Trophoblast cell (in vitro differentiated cells and primary cell): ENCODE measurements around the gene CES2.
A peak's percentile ranks its signal among the peaks of the same experiment; 100 is the strongest.

Experiments used
- DNase-seq, 2 donors: peaks; one replicate each; pipeline ENCODE4 v3.0.0-alpha.2; 2016
- H2AFZ ChIP-seq: 2 replicates; pipeline ENCODE4 v1.6.1; 2013; ENCODE audit warnings: low read length, moderate library complexity, mild to moderate bottlenecking; ENCODE audit not compliant: insufficient read depth, poor library complexity
- H2AK5ac ChIP-seq: 2 replicates; pipeline ENCODE4 v1.6.1; 2013; ENCODE audit warnings: mild to moderate bottlenecking, low read length
- H2BK120ac ChIP-seq: 2 replicates; pipeline ENCODE4 v1.6.1; 2013; ENCODE audit warnings: low read length, mild to moderate bottlenecking, moderate library complexity; ENCODE audit not compliant: insufficient read depth, poor library complexity
- H2BK12ac ChIP-seq: 2 replicates; pipeline ENCODE4 v1.6.1; 2013; ENCODE audit warnings: mild to moderate bottlenecking, low read length, moderate library complexity
- H2BK5ac ChIP-seq: 2 replicates; pipeline ENCODE4 v1.6.1; 2013; ENCODE audit warnings: low read length, low read depth, moderate library complexity, mild to moderate bottlenecking; ENCODE audit not compliant: poor library complexity
- H3K14ac ChIP-seq: 2 replicates; pipeline ENCODE4 v1.6.1; 2013; ENCODE audit warnings: mild to moderate bottlenecking, low read length
- H3K18ac ChIP-seq: 2 replicates; pipeline ENCODE4 v1.6.1; 2013; ENCODE audit warnings: mild to moderate bottlenecking, low read length
- H3K23ac ChIP-seq: 2 replicates; pipeline ENCODE4 v1.6.1; 2013; ENCODE audit warnings: low read length
- H3K27ac ChIP-seq: 2 replicates; pipeline ENCODE4 v1.5.1; 2013; ENCODE audit warnings: low read depth, mild to moderate bottlenecking, inconsistent platforms, low read length, moderate library complexity
- H3K27me3 ChIP-seq: 2 replicates; pipeline ENCODE4 v1.6.1; 2013; ENCODE audit warnings: inconsistent platforms, mild to moderate bottlenecking, low read length, moderate library complexity; ENCODE audit not compliant: insufficient read depth
- H3K36me3 ChIP-seq, 2 experiments: 1 replicate in 1 of 2; 2 replicates in 1 of 2; pipeline ENCODE4 v1.6.1; 2013; ENCODE audit warnings: low read length in 2 of 2, mild to moderate bottlenecking in 2 of 2, moderate library complexity in 1 of 2; ENCODE audit not compliant: insufficient read depth in 2 of 2, control insufficient read depth in 1 of 2
- H3K4ac ChIP-seq: 2 replicates; pipeline ENCODE4 v1.6.1; 2013; ENCODE audit warnings: low read depth, mild to moderate bottlenecking, low read length, moderate library complexity
- H3K4me1 ChIP-seq, 2 experiments: 1 replicate in 1 of 2; 2 replicates in 1 of 2; pipeline ENCODE4 v1.6.1; 2013; ENCODE audit warnings: low read length in 2 of 2, mild to moderate bottlenecking in 2 of 2, moderate library complexity in 1 of 2; ENCODE audit not compliant: insufficient read depth in 2 of 2, control insufficient read depth in 1 of 2
- H3K4me2 ChIP-seq: 2 replicates; pipeline ENCODE4 v1.6.1; 2013; ENCODE audit warnings: inconsistent platforms, mild to moderate bottlenecking, low read length, moderate library complexity
- H3K4me3 ChIP-seq: 2 replicates; pipeline ENCODE4 v1.5.1; 2013; ENCODE audit warnings: mild to moderate bottlenecking, low read depth, low read length, inconsistent platforms
- H3K79me1 ChIP-seq: one replicate; pipeline ENCODE4 v1.6.1; 2013; ENCODE audit warnings: low read length
- H3K79me2 ChIP-seq: 2 replicates; pipeline ENCODE4 v1.6.1; 2013; ENCODE audit warnings: low read length, mild to moderate bottlenecking; ENCODE audit not compliant: control insufficient read depth, insufficient read depth, poor library complexity
- H3K9ac ChIP-seq: 2 replicates; pipeline ENCODE4 v1.6.1; 2013; ENCODE audit warnings: mild to moderate bottlenecking, low read length
- H3K9me3 ChIP-seq: 2 replicates; pipeline ENCODE4 v1.6.1; 2013; ENCODE audit warnings: low read depth, mild to moderate bottlenecking, control low read depth, inconsistent platforms, low read length; ENCODE audit not compliant: insufficient read depth
- H4K12ac ChIP-seq: 2 replicates; pipeline ENCODE4 v1.6.1; 2013; ENCODE audit warnings: low read depth, mild to moderate bottlenecking, low read length, moderate library complexity
- H4K8ac ChIP-seq: 2 replicates; pipeline ENCODE4 v1.6.1; 2013; ENCODE audit warnings: low read depth, mild to moderate bottlenecking, low read length, moderate library complexity
- H4K91ac ChIP-seq: one replicate; pipeline ENCODE4 v1.6.1; 2013; ENCODE audit warnings: low read depth, mild to moderate bottlenecking, low read length, moderate library complexity
- whole genome bisulfite sequencing: extraction: QIAGEN DNeasy Blood & Tissue Kit; methylation state at CpG from one replicate; pipeline ENCODE4 v1.1.7; 2013; ENCODE audit warnings: missing lambda C conversion rate; ENCODE audit not compliant: insufficient read length, insufficient coverage; ENCODE audit errors: extremely low coverage; 5-methylcytosine and 5-hydroxymethylcytosine counted together

The CES2 gene

DNA sequence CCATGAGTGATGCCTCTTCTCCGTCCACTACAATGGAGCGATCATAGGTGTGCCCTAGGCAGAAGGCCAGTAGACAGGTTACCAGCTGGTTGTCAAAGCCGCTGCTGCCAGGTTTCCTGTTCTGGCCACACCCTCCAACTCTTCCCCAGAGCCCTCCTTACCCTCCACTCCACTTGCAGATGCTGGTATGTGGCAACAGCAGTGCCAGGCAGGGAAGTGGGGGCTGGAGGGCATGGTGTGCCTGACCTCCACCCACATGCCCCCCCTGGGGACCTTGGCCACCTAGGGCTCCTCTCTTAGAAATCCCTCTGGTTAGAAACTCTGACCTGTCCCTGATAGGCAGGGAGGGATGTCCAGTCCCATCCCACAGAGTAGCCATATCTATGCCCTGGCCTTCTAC is 11.4 kb upstream of the CES2 start:
- Histone ChIP-seq H3K79me1 (no peaks in the 10 kb centered on the region), H3K4me3 (no peak overlapping the region), H3K27ac (no peak overlapping the region), H3K36me3 (no peaks in the 10 kb centered on the region), H2AK5ac (no peak overlapping the region), H2AFZ (no peak overlapping the region), H2BK12ac (no peak overlapping the region), H3K9me3 (peaks cover 4% of the 10 kb centered on the region), H3K14ac (no peak overlapping the region), H3K4me2 (no peak overlapping the region), H3K9ac (no peak overlapping the region), H3K23ac (no peak overlapping the region), H3K27me3 (peaks cover 32% of the 10 kb centered on the region), H4K91ac (no peak overlapping the region), H4K12ac (no peak overlapping the region), H4K8ac (no peak overlapping the region), H2BK120ac (no peak overlapping the region), H3K18ac (no peak overlapping the region), H3K4me1 (peaks cover 8 to 12% of the 10 kb centered on the region in 2 experiments), H3K4ac (no peak overlapping the region), H3K79me2 (no peaks in the 10 kb centered on the region), H2BK5ac (no peak overlapping the region)
- no CpG with 5 or more reads among the region's 3 CpGs for WGBS
- DNase-seq, result peak in 1 of 2 donors; percentile 30

DNA sequence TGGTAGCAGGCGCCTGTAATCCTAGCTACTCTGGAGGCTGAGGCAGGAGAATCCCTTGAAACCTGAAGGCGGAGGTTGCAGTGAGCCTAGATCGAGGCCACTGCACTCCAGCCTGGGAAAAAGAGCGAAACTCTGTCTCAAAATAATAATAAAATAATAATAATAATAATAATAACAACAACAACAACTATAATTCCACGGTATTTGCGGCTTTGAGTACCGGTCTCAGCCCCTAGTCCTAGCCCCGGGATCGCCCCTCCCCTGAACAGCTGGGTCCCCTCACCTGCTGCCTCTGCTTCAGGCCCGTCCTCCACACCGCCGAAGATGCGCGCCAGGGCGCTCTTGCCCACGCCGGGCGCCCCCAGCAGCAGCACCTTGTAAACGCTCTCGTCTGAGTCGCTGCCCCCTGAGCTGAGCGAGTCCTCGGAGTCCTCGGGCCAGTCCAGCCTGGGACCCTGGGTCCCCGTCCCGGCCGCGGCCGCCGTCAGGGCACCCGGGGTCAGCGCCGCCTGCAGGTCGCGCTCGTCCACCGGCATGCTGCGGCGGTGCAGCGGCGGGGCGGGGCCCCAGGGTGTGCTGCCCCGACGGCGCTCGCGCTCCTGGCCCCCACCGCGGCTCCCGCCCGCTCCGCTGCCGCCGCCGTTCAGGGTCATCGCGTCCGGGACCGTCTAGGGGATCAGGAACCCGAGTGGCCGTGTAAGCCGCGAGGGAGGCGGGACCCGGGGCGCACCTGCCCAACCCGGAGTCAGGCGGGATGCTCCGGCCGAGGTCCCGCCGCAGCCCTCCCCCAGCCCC is 10.6 kb upstream of the CES2 start:
- Histone ChIP-seq H3K36me3 (no peaks in the 10 kb centered on the region), H3K27ac (no peak overlapping the region), H2AK5ac (no peak overlapping the region), H3K27me3 (peaks cover 32% of the 10 kb centered on the region), H2BK12ac (no peak overlapping the region), H3K9ac (no peak overlapping the region), H2BK120ac (no peak overlapping the region), H4K8ac (no peak overlapping the region), H3K79me1 (no peaks in the 10 kb centered on the region), H4K12ac (no peak overlapping the region), H3K14ac (no peak overlapping the region), H3K79me2 (no peaks in the 10 kb centered on the region), H3K4me2 (peak overlapping the region; percentile 38), H2AFZ (no peak overlapping the region), H3K18ac (no peak overlapping the region), H3K23ac (no peak overlapping the region), H4K91ac (no peak overlapping the region), H3K4ac (no peak overlapping the region), H3K4me1 (peaks cover 8 to 12% of the 10 kb centered on the region in 2 experiments), H2BK5ac (no peak overlapping the region), H3K9me3 (peaks cover 4% of the 10 kb centered on the region), H3K4me3 (no peak overlapping the region)
- WGBS, result no CpG with 5 or more reads among the region's 72 CpGs
- DNase-seq, result peak; percentile 18 to 60

DNA sequence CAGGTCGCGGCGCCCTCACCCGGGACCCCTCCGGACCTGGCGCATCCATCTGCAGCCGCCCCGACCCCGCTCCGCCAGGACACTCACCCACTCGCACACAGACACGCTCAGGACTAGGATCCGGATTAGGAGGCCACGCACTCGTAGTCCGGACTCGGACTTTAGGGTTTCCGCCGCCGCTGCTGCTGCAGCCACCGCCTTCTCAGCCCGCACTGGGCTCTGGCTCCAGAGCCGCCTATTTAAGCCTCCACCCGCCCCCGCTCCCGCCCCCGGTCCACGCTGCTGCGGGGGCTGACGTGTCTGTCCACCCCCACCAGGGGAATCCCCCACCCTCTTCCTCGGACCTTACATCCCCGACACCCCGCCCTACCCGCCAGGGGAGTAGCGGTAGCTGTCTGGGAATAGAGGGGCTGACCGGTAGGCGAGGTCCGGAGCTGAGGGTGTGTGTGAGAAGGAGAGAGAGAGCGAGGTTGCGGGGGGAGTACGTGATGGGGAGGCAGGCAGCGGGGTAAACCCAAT is 9.9 kb upstream of the CES2 start, which contains the start of gene RRAD:
TSS of gene RRAD (minus strand) at position 214 of the 519 bp plus-strand sequence. CDS start 356 bp downstream, outside the sequence.
- Histone ChIP-seq H4K8ac (no peak within 1 kb of the TSS), H2BK120ac (no peak within 1 kb of the TSS), H3K9ac (no peak within 1 kb of the TSS), H2BK12ac (no peak within 1 kb of the TSS), H2AFZ (no peak within 1 kb of the TSS), H3K14ac (no peak within 1 kb of the TSS), H3K4me1 (peaks cover 8 to 12% of the 10 kb centered on the region in 2 experiments), H3K4ac (no peak within 1 kb of the TSS), H2AK5ac (no peak within 1 kb of the TSS), H3K27me3 (peaks cover 32% of the 10 kb centered on the region), H3K36me3 (no peaks in the 10 kb centered on the region), H3K9me3 (peaks cover 4% of the 10 kb centered on the region), H3K79me2 (no peaks in the 10 kb centered on the region), H3K4me3 (no peak within 1 kb of the TSS), H3K4me2 (peak within 1 kb of the TSS; percentile 38), H3K23ac (no peak within 1 kb of the TSS), H3K18ac (no peak within 1 kb of the TSS), H2BK5ac (no peak within 1 kb of the TSS), H3K27ac (no peak within 1 kb of the TSS), H4K12ac (no peak within 1 kb of the TSS), H4K91ac (no peak within 1 kb of the TSS), H3K79me1 (no peaks in the 10 kb centered on the region)
- peak; percentile 83 to 90 for DNase-seq
- WGBS, result no CpG with 5 or more reads among the region's 42 CpGs

GRCh38 chr16:66926171-66926947 is 9.0 kb upstream of the CES2 start:
- Histone ChIP-seq H4K8ac (no peak overlapping the region), H2AK5ac (no peak overlapping the region), H2BK5ac (no peak overlapping the region), H3K36me3 (no peaks in the 10 kb centered on the region), H3K27ac (no peak overlapping the region), H3K18ac (no peak overlapping the region), H4K12ac (no peak overlapping the region), H3K4me3 (no peak overlapping the region), H3K9ac (no peak overlapping the region), H3K4me2 (no peak overlapping the region), H3K23ac (no peak overlapping the region), H2BK120ac (no peak overlapping the region), H3K9me3 (peaks cover 4% of the 10 kb centered on the region), H4K91ac (no peak overlapping the region), H3K79me1 (no peaks in the 10 kb centered on the region), H2BK12ac (no peak overlapping the region), H3K4ac (no peak overlapping the region), H2AFZ (no peak overlapping the region), H3K27me3 (peaks cover 32% of the 10 kb centered on the region), H3K14ac (no peak overlapping the region), H3K79me2 (no peaks in the 10 kb centered on the region), H3K4me1 (peaks cover 8 to 12% of the 10 kb centered on the region in 2 experiments)
- no CpG with 5 or more reads among the region's 5 CpGs for WGBS
- peak in 1 of 2 donors; percentile 44 for DNase-seq
